Mononuclear cell (primary cell): ENCODE measurements around the gene ACACA. TPM values are rescaled to one million over a fixed set of nuclear protein-coding genes. Genes with fewer than 3 reads are reported as not detected.

Source experiments
- H3K27me3 ChIP-seq: 2 replicates; pipeline ENCODE4 v1.6.0; 2011; ENCODE audit warnings: low read length, control low read depth; ENCODE audit not compliant: insufficient read depth
- H3K4me1 ChIP-seq: 2 replicates; pipeline ENCODE4 v1.5.1; 2011; ENCODE audit warnings: mild to moderate bottlenecking, low read length, control low read depth; ENCODE audit not compliant: insufficient read depth
- H3K4me3 ChIP-seq: 2 replicates; pipeline ENCODE4 v1.5.1; 2011; ENCODE audit warnings: mild to moderate bottlenecking, low read length, moderate library complexity
- H3K9me3 ChIP-seq: 2 replicates; pipeline ENCODE4 v1.5.1; 2011; ENCODE audit warnings: low read depth, mild to moderate bottlenecking, control low read depth, low read length
- total RNA-seq: library from RNA; depleted of rRNA; stranded (reverse); fragments of >200 nt; gene quantifications from one replicate; pipeline ENCODE4 v1.2.3, GENCODE V29; 2012

ACACA gene
- total RNA-seq, 1 donor, result 21.9 TPM

DNA sequence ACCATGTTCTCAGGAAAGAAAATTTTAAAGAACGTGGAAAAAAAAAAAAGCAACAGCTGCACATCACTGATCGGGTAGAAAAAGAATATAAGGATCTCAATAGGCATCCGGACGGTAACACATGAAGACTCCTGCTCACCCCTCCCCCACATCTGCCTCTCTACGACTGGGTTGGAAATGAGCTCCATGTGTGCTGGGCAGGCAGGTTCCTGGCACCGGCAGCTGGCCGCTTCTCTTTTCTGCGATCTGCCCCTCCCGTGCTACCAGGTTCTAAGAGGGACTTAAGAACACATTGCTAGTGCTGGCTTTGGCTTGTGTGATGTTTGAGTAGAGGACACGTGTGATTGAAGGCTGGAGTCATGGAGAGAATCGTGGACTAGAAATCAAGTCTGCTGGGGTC is 342.4 kb downstream of the ACACA start:
- no peaks in the 10 kb centered on the region for H3K27me3 ChIP-seq
- H3K4me3 ChIP-seq, result no peak overlapping the region
- no peaks in the 10 kb centered on the region for H3K9me3 ChIP-seq
- no peaks in the 10 kb centered on the region for H3K4me1 ChIP-seq

DNA sequence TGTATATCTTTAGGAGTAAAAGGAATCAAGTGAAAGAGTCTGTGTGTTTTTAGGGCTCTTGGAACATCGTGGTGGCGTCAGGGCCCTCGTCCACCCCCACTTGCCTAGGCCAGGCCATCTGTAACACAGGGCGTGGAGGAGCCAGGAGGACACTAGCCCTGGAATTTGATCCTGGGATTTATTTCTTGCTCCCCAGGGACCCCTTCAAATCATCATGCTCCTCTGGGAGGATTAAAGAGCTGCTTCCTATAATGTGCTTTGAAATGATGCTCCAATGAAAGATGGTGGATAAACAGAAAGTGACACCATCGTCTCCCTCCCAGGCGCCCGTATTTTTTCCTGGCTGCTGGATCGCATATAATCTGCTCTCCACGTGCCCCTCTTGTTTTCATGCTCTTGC is 344.6 kb downstream of the ACACA start:
- Histone ChIP-seq H3K4me1 (no peaks in the 10 kb centered on the region), H3K4me3 (no peak overlapping the region), H3K27me3 (no peaks in the 10 kb centered on the region), H3K9me3 (no peaks in the 10 kb centered on the region)

DNA sequence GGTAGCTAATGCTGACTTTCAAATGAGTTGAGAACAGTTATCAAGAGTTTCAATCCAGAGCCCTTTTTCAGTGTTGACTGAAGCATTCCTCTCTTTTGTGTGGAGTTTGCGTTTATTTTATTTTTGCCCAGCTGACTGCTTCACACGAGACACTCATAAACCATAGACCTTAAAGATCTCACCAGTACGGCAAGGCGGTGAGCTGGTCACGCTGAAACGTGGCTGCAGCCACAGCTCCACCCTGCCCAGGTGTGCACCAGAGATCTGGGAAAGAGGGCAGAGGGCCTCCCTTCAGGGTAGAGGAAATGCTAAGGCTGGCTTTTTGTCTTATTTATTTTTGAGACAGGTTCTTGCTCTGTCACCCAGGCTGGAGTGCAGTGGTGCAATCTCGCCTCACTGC is 345.7 kb downstream of the ACACA start:
- Histone ChIP-seq H3K4me1 (no peaks in the 10 kb centered on the region), H3K27me3 (no peaks in the 10 kb centered on the region), H3K4me3 (no peak overlapping the region), H3K9me3 (no peaks in the 10 kb centered on the region)

DNA sequence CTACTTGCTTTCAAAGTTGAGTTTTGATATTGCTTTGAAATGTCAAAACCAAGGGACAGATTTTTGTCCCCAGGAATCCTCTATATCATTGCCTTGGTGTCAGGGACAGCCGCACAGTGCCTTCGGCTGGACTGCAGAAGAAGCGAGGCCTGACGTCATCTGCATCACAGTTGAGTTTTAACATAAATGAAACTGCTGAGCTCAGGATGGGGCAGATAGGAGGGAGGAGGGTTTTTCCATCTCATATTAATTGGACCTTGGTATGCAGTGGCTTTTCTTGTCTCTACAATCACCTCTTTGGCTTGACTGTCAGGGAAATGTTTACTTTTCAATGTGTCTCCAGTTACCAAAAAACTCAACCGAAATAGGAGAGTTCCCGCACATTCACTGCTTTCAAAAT is 346.5 kb downstream of the ACACA start:
- no peaks in the 10 kb centered on the region for H3K4me1 ChIP-seq
- no peaks in the 10 kb centered on the region for H3K27me3 ChIP-seq
- no peaks in the 10 kb centered on the region for H3K9me3 ChIP-seq
- no peak overlapping the region for H3K4me3 ChIP-seq

DNA sequence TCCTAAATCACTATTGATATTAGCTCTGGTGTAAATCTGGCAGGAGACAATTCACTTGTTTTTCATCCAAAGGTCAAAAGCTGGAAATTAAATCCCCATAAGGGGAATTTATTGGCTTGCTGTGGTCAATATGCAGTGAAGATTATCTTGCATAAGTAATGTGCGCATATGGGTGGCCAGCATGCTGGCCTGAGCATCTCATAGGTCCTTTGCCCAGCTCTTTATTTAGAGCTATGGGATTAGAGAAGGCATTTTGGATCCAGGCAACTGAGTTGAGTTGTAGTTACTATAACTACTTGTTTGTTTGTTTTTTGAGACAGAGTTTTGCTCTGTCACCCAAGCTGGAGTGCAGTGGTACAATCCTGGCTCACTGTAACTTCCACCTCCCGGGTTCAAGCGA is 347.1 kb downstream of the ACACA start:
- no peaks in the 10 kb centered on the region for H3K9me3 ChIP-seq
- H3K4me1 ChIP-seq, result no peaks in the 10 kb centered on the region
- no peaks in the 10 kb centered on the region for H3K27me3 ChIP-seq
- H3K4me3 ChIP-seq, result no peak overlapping the region

DNA sequence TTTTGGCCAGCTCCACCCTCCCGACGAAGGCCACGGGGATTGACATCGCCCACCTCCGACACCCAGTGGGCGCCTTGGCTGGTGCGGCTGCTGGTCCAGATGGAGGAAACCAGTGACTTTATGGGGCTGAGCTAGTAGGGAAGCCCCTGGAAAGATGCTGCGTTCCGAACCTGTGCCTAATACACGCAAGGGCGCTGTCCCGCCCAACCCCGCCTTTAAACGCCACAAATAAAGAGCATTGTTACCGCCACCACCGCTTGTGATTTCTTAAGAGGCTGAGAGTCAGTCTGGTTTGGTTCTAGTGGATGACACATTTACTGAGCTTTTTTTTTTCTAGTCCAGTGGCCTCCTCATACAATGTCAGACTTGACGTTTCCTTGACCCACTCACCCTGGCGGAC is 350.0 kb downstream of the ACACA start:
- no peak overlapping the region for H3K4me3 ChIP-seq

DNA sequence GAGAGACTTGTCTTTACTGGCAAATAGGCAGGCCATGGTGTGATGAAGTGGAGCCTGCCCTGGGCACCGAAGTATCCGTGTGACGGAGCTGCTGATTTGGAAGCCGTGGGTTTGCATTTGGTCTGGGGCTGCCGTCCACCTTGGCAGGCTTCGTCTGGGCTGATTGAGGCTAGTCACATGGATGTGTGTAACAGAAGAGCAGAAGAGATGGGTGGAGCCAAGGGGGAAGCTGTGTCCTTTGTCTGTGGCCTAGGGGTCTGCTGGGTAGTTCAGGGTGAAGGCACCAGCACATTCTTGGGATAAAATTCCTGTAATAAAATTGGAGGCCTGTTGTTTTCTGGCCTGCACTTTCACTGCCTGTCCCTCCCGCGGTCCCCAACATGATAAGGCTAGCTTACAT is 351.7 kb downstream of the ACACA start:
- H3K4me1 ChIP-seq, result no peaks in the 10 kb centered on the region
- H3K9me3 ChIP-seq, result no peaks in the 10 kb centered on the region
- no peaks in the 10 kb centered on the region for H3K27me3 ChIP-seq
- no peak overlapping the region for H3K4me3 ChIP-seq

More for the DNA sequence above, 350.0 kb downstream of the ACACA start:
- Histone ChIP-seq H3K4me1 (no peaks in the 10 kb centered on the region), H3K27me3 (no peaks in the 10 kb centered on the region), H3K9me3 (no peaks in the 10 kb centered on the region)

DNA sequence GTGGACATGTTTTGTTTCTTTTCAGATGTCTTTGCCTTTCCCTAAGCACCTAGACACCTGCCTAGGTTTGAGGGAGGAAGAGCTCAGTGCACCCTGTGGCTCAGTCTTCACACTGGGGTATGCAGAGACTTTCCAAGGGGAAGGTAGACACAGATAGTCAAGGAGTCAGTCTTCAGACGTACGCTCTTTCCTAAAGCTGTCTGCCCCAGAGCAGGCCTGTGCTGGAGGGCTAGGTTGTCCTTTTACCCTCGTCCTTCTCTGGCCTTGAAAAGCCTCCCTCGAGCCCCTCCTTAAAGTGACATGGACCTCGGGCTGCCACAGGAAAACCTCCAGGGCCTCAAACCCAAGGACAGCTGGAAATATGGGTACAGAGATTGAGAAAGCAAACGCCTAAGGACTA is 354.2 kb downstream of the ACACA start:
- Histone ChIP-seq H3K9me3 (no peaks in the 10 kb centered on the region), H3K27me3 (no peaks in the 10 kb centered on the region), H3K4me3 (no peak overlapping the region), H3K4me1 (no peaks in the 10 kb centered on the region)

DNA sequence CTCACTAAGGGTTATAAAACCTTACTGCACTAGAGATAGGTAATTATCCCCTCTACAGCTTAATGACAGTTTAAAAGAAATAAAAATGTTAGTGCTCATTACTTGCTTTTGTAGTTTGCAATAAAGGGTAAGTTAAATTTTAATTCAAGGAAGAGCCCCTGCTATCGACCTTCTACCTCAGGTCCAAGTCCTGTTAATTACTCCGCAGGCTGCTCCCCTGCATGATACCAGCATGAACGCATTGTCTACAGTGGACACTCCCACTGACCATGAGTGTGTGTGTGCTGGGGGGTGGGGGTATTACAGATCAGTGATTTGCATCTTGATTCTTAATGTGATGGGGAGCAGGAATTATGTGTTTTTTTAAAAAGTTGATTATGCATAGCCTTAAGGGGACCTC is 354.8 kb downstream of the ACACA start:
- Histone ChIP-seq H3K9me3 (no peaks in the 10 kb centered on the region), H3K27me3 (no peaks in the 10 kb centered on the region), H3K4me3 (no peak overlapping the region), H3K4me1 (no peaks in the 10 kb centered on the region)

DNA sequence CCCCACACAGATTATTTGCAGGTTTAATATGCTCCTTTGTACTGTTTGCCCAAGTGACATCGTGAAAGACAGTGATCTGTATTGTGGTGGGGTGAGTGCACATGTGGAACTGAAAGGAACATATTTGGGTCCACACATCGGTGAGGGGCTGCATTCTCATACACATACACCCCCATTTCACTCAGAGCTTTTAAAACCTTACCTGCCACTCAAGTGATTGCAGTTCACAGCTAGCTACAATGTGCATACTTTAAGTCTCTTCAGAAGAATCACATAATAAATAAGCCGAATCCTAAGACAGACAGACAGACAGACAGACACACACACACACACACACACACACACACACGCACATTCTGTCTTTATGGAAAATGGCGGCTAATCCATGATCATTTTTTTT is 355.3 kb downstream of the ACACA start:
- Histone ChIP-seq H3K4me3 (no peak overlapping the region), H3K9me3 (no peaks in the 10 kb centered on the region), H3K4me1 (no peaks in the 10 kb centered on the region), H3K27me3 (no peaks in the 10 kb centered on the region)

DNA sequence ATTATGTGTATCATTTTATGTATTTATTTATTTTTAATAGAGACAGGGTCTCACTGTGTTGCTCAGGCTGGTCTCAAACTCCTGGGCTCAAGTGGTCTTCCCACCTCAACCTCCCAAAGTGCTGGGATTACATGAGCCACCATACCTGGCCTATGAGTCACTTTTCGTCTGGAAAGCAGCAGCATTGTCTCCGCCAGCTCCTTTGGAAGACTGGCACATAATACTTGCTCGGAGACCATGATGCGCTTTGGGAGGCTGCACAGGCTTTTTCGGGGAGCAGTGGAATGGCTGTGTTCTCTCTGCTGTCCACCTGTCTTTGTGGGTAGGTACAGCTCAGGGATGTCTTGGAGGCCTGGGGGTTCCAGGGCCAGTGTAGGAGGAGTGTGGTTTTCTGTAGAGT is 355.7 kb downstream of the ACACA start:
- Histone ChIP-seq H3K4me1 (no peaks in the 10 kb centered on the region), H3K27me3 (no peaks in the 10 kb centered on the region), H3K9me3 (no peaks in the 10 kb centered on the region), H3K4me3 (no peak overlapping the region)

DNA sequence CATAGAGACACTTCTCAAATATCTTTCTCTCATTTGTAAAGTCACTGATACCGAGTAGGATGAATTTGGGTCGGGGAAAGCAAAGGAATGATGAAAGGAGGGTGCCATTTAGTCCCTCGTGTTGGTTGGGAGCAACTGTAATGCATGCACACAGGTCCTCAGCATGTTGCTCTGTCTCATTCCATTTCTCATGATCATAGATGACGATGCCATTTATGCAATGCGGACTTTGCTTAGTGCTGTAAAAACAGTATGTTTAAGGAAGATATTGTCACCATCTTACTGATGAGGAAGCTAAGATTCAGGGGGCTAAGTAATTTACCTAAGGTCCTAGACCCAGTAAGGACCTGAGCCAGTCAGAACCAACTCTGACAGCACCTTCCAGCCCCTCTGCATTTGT is 357.8 kb downstream of the ACACA start:
- Histone ChIP-seq H3K27me3 (no peaks in the 10 kb centered on the region), H3K4me3 (no peak overlapping the region), H3K9me3 (no peaks in the 10 kb centered on the region), H3K4me1 (no peaks in the 10 kb centered on the region)

DNA sequence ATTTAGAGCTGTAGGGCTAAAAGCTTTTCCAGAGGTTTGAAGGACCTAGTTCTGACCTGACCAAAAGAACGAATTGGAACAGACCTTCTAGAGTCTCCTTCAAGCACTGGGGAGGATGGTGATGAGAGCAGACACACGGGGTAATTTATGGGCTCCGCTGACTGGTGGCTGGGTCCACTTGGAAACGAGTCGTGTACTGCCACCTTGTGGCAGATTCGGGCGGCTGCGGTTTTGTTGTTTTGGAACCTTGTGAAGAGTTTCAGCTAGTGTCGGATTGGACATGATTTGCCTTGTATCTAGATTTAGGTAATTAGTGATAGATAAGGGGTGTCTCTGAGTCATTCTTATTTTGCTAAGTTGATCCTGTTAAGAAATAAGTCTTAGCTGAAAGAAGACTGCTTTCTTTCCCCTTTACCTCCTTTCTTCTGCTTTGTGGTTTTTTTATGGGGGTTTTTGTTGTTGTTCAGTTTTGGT is 359.0 kb downstream of the ACACA start:
- Histone ChIP-seq H3K27me3 (no peaks in the 10 kb centered on the region), H3K9me3 (no peaks in the 10 kb centered on the region), H3K4me3 (no peak overlapping the region), H3K4me1 (no peaks in the 10 kb centered on the region)

DNA sequence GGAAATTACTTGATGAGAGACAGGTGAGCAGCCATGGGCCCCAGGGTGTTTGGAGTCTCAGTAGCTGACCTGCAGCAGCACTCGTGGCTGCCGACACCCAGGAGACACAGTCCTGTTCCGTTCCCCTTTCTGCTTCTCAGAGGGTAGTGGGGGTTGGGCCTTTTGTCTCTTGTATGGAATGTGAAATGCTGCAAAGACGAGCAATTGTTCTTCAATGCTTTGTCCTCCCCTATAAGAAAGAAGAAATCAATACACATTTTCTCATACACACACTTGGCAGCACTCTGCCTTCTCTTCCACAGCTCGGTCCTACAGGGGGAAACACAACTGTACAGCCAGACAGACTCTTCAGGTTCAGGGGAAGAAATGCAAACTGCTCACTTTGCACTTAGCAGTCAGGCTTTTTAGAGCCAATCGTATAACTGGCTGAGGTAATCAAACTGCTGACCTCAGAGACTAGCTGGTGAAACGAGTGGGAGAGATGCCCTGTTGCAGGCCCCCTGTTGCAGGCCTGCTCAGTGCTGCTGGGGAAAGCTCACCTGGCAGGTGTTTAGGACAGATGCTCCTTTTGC is 361.2 kb downstream of the ACACA start:
- no peak overlapping the region for H3K4me3 ChIP-seq
- no peaks in the 10 kb centered on the region for H3K9me3 ChIP-seq
- H3K4me1 ChIP-seq, result no peaks in the 10 kb centered on the region
- no peaks in the 10 kb centered on the region for H3K27me3 ChIP-seq

DNA sequence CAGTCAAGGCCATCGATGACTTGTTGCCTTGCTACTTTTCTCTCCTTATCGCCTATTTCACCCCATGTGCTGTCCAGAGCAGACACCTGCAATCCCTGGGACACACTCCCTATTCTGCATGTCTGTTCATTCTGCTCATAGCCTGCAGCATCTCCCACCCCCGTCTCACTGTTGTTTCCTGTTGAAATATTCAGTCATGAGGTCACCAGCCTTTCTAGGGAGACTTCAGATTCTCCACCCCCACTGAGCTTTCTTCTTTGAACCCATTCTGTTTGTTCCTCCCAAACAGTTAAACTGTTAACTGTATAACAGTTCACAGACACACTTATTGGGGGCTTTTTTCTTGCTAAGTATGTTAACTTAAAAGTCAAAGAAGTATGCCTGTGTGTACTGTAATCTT is 363.4 kb downstream of the ACACA start:
- Histone ChIP-seq H3K27me3 (no peaks in the 10 kb centered on the region), H3K4me1 (no peaks in the 10 kb centered on the region), H3K9me3 (no peaks in the 10 kb centered on the region), H3K4me3 (no peak overlapping the region)

DNA sequence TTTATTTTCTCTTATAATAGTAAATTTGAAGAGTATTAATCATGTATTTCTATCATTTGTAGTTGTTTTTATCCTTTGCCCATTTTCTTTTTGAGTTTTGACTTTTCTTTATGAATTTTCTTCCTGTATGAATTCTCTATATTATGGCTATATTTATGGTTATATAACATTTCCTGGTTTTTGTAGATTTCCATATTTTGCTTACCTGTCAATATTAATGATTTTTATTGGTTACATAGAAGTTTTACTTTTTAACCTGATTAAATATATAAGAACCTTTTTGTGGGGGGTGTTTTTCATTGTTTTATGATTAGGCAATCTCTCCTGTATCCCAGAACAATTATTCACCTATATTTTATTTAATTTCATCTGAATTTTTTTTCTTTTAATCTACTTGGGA is 364.7 kb downstream of the ACACA start:
- Histone ChIP-seq H3K27me3 (no peaks in the 10 kb centered on the region), H3K9me3 (no peaks in the 10 kb centered on the region), H3K4me3 (no peak overlapping the region), H3K4me1 (no peaks in the 10 kb centered on the region)
